HCT116 (cell line): ENCODE data around the gene POM121C. TPM values are rescaled to one million over a fixed set of nuclear protein-coding genes. Genes with fewer than 3 reads are reported as not detected.

Experiments
- ATAC-seq: fragments of 200-7000 bp; cut with Tn5 transposase; 2 replicates; pipeline ENCODE4 v1.9.1; 2020; ENCODE audit warnings: mild to moderate bottlenecking, moderate library complexity
- BruUV-seq: library from RNA; stranded (reverse); fragments of 400-500 nt; replicated peaks from 2 replicates; lab custom pipeline; 2021; lab: Mats Ljungman, UMichigan
- CTCF ChIA-PET: fragments of 300-600 bp; sonication (Branson Sonifier 250); formaldehyde crosslinking; loops from one replicate; lab custom pipeline; 2021; ENCODE audit warnings: antibody characterized with exemption; lab: Charles Lee
- POLR2A ChIA-PET: fragments of 300-600, 350-600 bp; sonication (Branson Sonifier 250); formaldehyde crosslinking; loops from one replicate; lab custom pipeline; 2021; ENCODE audit warnings: antibody characterized with exemption; lab: Charles Lee
- RAD21 ChIA-PET, 2 experiments: fragments of 300-600 bp; sonication (Branson Sonifier 250); formaldehyde crosslinking; loops; one replicate each; lab custom pipeline; 2023; ENCODE audit warnings: low total read pairs in 2 of 2; ENCODE audit not compliant: uncharacterized antibody in 2 of 2, unreplicated experiment in 2 of 2, low non-redundant PET in 1 of 2; lab: Charles Lee
- DNase-seq: peaks from one replicate; pipeline ENCODE4 v3.0.0-alpha.2; 2010; ENCODE audit warnings: low read depth, low spot score
- H2AFZ ChIP-seq: fragments of 200-600 bp; shearing (Covaris generic), sonication (generic); 2 replicates; pipeline ENCODE4 v1.6.1; 2017; ENCODE audit warnings: low read depth, mixed run types, mixed read lengths, antibody characterized with exemption, low read length; ENCODE audit not compliant: poor library complexity, severe bottlenecking
- H3K27ac ChIP-seq: 2 replicates; pipeline ENCODE4 v1.5.1; 2012; ENCODE audit warnings: low read depth, low read length
- H3K27me3 ChIP-seq: fragments of 200-600 bp; sonication (generic); 2 replicates; pipeline ENCODE4 v1.6.1; 2016; ENCODE audit warnings: mixed run types, low read length, mixed read lengths; ENCODE audit not compliant: insufficient read depth
- H3K36me3 ChIP-seq, 2 experiments: fragments of 200-500 bp in 1 of 2; fragments of 200-600 bp in 1 of 2; sonication (Bioruptor generic) in 1 of 2; sonication (generic) in 1 of 2; 2 replicates each; pipeline versions ENCODE4 v1.5.1 to v1.6.1; 2014 to 2016; ENCODE audit warnings: low read length in 2 of 2, inconsistent platforms in 1 of 2, mixed read lengths in 1 of 2, mixed run types in 1 of 2; ENCODE audit not compliant: insufficient read depth in 2 of 2, control insufficient read depth in 1 of 2
- H3K4me1 ChIP-seq, 2 experiments: fragments of 200-600 bp in 1 of 2; sonication (generic) in 1 of 2; 2 replicates each; pipeline versions ENCODE4 v1.5.1 to v1.6.1; 2012 to 2017; ENCODE audit warnings: low read length in 2 of 2, inconsistent platforms in 1 of 2, mild to moderate bottlenecking in 1 of 2, mixed read lengths in 1 of 2, mixed run types in 1 of 2, moderate library complexity in 1 of 2; ENCODE audit not compliant: insufficient read depth in 2 of 2, control insufficient read depth in 1 of 2
- H3K4me2 ChIP-seq: fragments of 200-600 bp; sonication (generic); 2 replicates; pipeline ENCODE4 v1.6.1; 2017; ENCODE audit warnings: mixed run types, low read length, mixed read lengths
- H3K4me3 ChIP-seq, 2 experiments: fragments of 200-600 bp in 1 of 2; sonication (generic) in 1 of 2; replicated peaks in 1 of 2; 2 replicates each; pipeline ENCODE4 v1.5.1; 2011 to 2016; ENCODE audit warnings: low read length in 2 of 2, control low read depth in 1 of 2, low read depth in 1 of 2, mild to moderate bottlenecking in 1 of 2, mixed read lengths in 1 of 2, mixed run types in 1 of 2
- H3K79me2 ChIP-seq: fragments of 200-600 bp; sonication (generic); 2 replicates; pipeline ENCODE4 v1.6.1; 2017; ENCODE audit warnings: mild to moderate bottlenecking, mixed run types, low read length, moderate library complexity, mixed read lengths; ENCODE audit not compliant: insufficient read depth
- H3K9ac ChIP-seq: fragments of 200-600 bp; sonication (generic); 2 replicates; pipeline ENCODE4 v1.6.1; 2016; ENCODE audit warnings: low read length, mixed read lengths
- H3K9me2 ChIP-seq: fragments of 200-600 bp; sonication (generic), shearing (Covaris generic); 2 replicates; pipeline ENCODE4 v1.6.1; 2017; ENCODE audit warnings: mixed run types, mild to moderate bottlenecking, moderate library complexity; ENCODE audit not compliant: insufficient read depth
- H3K9me3 ChIP-seq, 2 experiments: fragments of 200-500 bp in 1 of 2; fragments of 200-600 bp in 1 of 2; sonication (Bioruptor generic) in 1 of 2; sonication (generic) in 1 of 2; 2 replicates each; pipeline ENCODE4 v1.6.1; 2014 to 2017; ENCODE audit warnings: low read length in 2 of 2, mixed read lengths in 2 of 2, inconsistent platforms in 1 of 2, low read depth in 1 of 2, mild to moderate bottlenecking in 1 of 2, mixed run types in 1 of 2, moderate library complexity in 1 of 2; ENCODE audit not compliant: control insufficient read depth in 1 of 2, insufficient read depth in 1 of 2
- H4K20me1 ChIP-seq: fragments of 200-600 bp; sonication (generic), shearing (Covaris generic); 2 replicates; pipeline ENCODE4 v1.6.1; 2017; ENCODE audit warnings: mixed run types, mild to moderate bottlenecking, moderate library complexity; ENCODE audit not compliant: insufficient read depth
- CBX3 ChIP-seq: IDR thresholded peaks from 2 replicates; pipeline ENCODE4 v1.6.1; 2012; ENCODE audit warnings: low read depth
- ELF1 ChIP-seq: IDR thresholded peaks from 2 replicates; pipeline ENCODE4 v1.6.1; 2012; ENCODE audit warnings: low read depth, borderline replicate concordance
- EZH2phosphoT487 ChIP-seq: fragments of 200-600 bp; IDR thresholded peaks from 2 replicates; pipeline ENCODE4 v1.6.1; 2018; ENCODE audit warnings: antibody characterized with exemption, borderline replicate concordance
- FOSL1 ChIP-seq: IDR thresholded peaks from 2 replicates; pipeline ENCODE4 v1.6.1; 2012; ENCODE audit warnings: low read depth
- JUND ChIP-seq: IDR thresholded peaks from 2 replicates; pipeline ENCODE4 v1.6.1; 2012
- POLR2A ChIP-seq: IDR thresholded peaks from 2 replicates; pipeline ENCODE4 v1.7.0; 2011; ENCODE audit warnings: borderline replicate concordance; ENCODE audit not compliant: insufficient read depth, insufficient read length; ENCODE audit errors: extremely low read depth
- RAD21 ChIP-seq: IDR thresholded peaks from 2 replicates; pipeline ENCODE4 v1.6.1; 2012; ENCODE audit warnings: low read depth, mild to moderate bottlenecking
- SP1 ChIP-seq: IDR thresholded peaks from 2 replicates; pipeline ENCODE4 v1.6.1; 2012; ENCODE audit warnings: low read depth
- SRF ChIP-seq: IDR thresholded peaks from 2 replicates; pipeline ENCODE4 v1.6.1; 2012; ENCODE audit warnings: low read depth
- TCF7L2 ChIP-seq: IDR thresholded peaks from 2 replicates; pipeline ENCODE4 v1.7.0; 2011; ENCODE audit warnings: borderline replicate concordance, inconsistent platforms; ENCODE audit not compliant: insufficient read depth, insufficient read length; ENCODE audit errors: extremely low read depth
- ZFX ChIP-seq: fragments of 450-650 bp; IDR thresholded peaks from 2 replicates; pipeline ENCODE4 v1.6.1; 2017
- ZNF274 ChIP-seq: fragments of 200-500 bp; sonication (Bioruptor generic); IDR thresholded peaks from 2 replicates; pipeline ENCODE4 v1.6.1; 2014; ENCODE audit warnings: mild to moderate bottlenecking, low read depth, low read length, inconsistent platforms
- intact Hi-C: fragments of 100-400 bp; cut with micrococcal nuclease; formaldehyde crosslinking; loops from 2 replicates; pipeline ENCODE4 v1.10.0; 2022
- total RNA-seq: library from RNA; stranded (reverse); gene quantifications from one replicate; pipeline ENCODE4 v1.2.1, GENCODE V29; 2021; ENCODE audit not compliant: unreplicated experiment
- TF ChIP-seq, protein P1 (sequence below): IDR thresholded peaks from 2 replicates; pipeline ENCODE4 v1.6.1; 2012; ENCODE audit warnings: low read depth
- TF ChIP-seq, protein P2 (sequence below): IDR thresholded peaks from 2 replicates; pipeline ENCODE4 v1.6.1; 2012
- TF ChIP-seq, protein P3 (sequence below): IDR thresholded peaks from 2 replicates; pipeline ENCODE4 v1.6.1; 2012
- TF ChIP-seq, protein P4 (sequence below): IDR thresholded peaks from 2 replicates; pipeline ENCODE4 v1.6.1; 2011; ENCODE audit warnings: mild to moderate bottlenecking, low read length, moderate library complexity; ENCODE audit not compliant: insufficient replicate concordance; ENCODE audit errors: extremely low read depth

The POM121C gene
- total RNA-seq, 1 experiment from 2014 or later = 61.0 TPM

DNA sequence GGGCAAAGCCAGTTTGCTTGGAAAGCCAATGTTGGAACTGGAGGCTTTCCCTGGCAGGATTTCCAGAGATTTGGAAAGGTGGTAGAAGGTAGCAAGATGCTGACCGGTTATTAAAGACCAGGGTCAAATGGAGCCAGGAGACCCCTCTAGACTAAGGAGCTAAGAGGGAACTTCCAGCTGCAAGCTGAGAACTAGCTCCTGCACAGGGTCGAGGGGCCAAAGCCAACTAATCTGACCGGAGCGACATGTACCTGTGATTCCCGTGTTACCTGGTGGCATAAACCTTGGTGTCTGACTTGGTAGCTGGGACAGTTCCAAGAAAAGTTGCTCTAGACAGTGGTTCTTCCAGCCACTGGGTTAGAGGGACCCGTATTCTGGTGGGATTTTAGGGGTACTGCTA, 47.8 kb upstream of the POM121C start:
- Histone ChIP-seq H3K36me3 (no peaks in the 10 kb centered on the region; a peak in 1 of 4 replicates), H3K9me3 (no peaks in the 10 kb centered on the region), H3K27ac (no peak overlapping the region), H3K4me2 (no peak overlapping the region), H3K4me1 (peaks cover 24 to 33% of the 10 kb centered on the region in 2 experiments), H3K27me3 (no peaks in the 10 kb centered on the region), H3K4me3 (no peak overlapping the region), H3K9me2 (no peaks in the 10 kb centered on the region), H4K20me1 (no peaks in the 10 kb centered on the region), H2AFZ (no peak overlapping the region), H3K9ac (no peak overlapping the region), H3K79me2 (no peaks in the 10 kb centered on the region)
- ChIA-PET RAD21 (no interaction called here), CTCF (no interaction called here), POLR2A (no interaction called here)
- DNase-seq = no peak
- BruUV-seq = no TSS peak
- no peak for TF ChIP-seq ELF1
- TF ChIP-seq EZH2phosphoT487 = no peak
- TF ChIP-seq, protein P1, sequence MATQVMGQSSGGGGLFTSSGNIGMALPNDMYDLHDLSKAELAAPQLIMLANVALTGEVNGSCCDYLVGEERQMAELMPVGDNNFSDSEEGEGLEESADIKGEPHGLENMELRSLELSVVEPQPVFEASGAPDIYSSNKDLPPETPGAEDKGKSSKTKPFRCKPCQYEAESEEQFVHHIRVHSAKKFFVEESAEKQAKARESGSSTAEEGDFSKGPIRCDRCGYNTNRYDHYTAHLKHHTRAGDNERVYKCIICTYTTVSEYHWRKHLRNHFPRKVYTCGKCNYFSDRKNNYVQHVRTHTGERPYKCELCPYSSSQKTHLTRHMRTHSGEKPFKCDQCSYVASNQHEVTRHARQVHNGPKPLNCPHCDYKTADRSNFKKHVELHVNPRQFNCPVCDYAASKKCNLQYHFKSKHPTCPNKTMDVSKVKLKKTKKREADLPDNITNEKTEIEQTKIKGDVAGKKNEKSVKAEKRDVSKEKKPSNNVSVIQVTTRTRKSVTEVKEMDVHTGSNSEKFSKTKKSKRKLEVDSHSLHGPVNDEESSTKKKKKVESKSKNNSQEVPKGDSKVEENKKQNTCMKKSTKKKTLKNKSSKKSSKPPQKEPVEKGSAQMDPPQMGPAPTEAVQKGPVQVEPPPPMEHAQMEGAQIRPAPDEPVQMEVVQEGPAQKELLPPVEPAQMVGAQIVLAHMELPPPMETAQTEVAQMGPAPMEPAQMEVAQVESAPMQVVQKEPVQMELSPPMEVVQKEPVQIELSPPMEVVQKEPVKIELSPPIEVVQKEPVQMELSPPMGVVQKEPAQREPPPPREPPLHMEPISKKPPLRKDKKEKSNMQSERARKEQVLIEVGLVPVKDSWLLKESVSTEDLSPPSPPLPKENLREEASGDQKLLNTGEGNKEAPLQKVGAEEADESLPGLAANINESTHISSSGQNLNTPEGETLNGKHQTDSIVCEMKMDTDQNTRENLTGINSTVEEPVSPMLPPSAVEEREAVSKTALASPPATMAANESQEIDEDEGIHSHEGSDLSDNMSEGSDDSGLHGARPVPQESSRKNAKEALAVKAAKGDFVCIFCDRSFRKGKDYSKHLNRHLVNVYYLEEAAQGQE = no peak
- TF ChIP-seq, protein P2, sequence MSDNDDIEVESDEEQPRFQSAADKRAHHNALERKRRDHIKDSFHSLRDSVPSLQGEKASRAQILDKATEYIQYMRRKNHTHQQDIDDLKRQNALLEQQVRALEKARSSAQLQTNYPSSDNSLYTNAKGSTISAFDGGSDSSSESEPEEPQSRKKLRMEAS = no peak
- TF ChIP-seq, protein P3, sequence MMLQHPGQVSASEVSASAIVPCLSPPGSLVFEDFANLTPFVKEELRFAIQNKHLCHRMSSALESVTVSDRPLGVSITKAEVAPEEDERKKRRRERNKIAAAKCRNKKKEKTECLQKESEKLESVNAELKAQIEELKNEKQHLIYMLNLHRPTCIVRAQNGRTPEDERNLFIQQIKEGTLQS = no peak
- TF ChIP-seq SRF = no peak
- TF ChIP-seq ZNF274 = no peak
- TF ChIP-seq RAD21 = no peak
- TF ChIP-seq FOSL1 = no peak
- no peak for TF ChIP-seq JUND
- TF ChIP-seq, protein P4, sequence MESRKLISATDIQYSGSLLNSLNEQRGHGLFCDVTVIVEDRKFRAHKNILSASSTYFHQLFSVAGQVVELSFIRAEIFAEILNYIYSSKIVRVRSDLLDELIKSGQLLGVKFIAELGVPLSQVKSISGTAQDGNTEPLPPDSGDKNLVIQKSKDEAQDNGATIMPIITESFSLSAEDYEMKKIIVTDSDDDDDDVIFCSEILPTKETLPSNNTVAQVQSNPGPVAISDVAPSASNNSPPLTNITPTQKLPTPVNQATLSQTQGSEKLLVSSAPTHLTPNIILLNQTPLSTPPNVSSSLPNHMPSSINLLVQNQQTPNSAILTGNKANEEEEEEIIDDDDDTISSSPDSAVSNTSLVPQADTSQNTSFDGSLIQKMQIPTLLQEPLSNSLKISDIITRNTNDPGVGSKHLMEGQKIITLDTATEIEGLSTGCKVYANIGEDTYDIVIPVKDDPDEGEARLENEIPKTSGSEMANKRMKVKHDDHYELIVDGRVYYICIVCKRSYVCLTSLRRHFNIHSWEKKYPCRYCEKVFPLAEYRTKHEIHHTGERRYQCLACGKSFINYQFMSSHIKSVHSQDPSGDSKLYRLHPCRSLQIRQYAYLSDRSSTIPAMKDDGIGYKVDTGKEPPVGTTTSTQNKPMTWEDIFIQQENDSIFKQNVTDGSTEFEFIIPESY = no peak
- no peak for TF ChIP-seq TCF7L2
- no peak for TF ChIP-seq CBX3
- TF ChIP-seq POLR2A = no peak
- no peak for TF ChIP-seq SP1
- no peak for TF ChIP-seq ZFX
- ATAC-seq = no peak
- intact Hi-C loops = no loop called here
